ENCODE data around the gene KRTAP13-4. TPM values are rescaled to one million over a fixed set of nuclear protein-coding genes. Genes with fewer than 3 reads are reported as not detected.

KRTAP13-4 gene, protein sequence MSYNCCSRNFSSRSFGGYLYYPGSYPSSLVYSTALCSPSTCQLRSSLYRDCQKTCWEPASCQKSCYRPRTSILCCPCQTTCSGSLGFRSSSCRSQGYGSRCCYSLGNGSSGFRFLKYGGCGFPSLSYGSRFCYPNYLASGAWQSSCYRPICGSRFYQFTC
- total RNA-seq = not detected
- long read RNA-seq, donor 1 = 0 reads
- long read RNA-seq, donor 2 = 0 reads

DNA sequence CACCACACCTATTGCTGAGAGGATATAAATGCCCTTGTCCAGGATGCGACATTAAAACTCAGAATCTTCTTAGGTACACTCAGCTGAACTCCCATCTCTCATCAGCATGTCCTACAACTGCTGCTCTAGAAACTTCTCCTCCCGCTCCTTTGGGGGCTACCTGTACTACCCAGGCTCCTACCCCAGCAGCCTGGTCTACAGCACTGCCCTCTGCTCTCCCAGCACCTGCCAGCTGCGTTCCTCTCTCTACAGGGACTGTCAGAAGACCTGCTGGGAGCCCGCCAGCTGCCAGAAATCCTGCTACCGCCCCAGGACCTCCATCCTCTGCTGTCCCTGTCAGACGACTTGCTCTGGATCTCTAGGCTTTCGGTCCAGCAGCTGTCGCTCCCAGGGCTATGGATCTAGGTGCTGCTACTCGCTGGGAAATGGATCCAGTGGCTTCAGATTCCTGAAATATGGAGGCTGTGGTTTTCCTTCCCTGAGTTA lies at the start of gene KRTAP13-4:
Gene KRTAP13-4 (plus strand): TSS at position 51 of the 486 bp plus-strand sequence. CDS start 56 bp downstream, at position 107.
- intact Hi-C loops (cut with DNase I) = no loop called here
- no peak for DNase-seq (ENCODE audit: low spot score)

DNA sequence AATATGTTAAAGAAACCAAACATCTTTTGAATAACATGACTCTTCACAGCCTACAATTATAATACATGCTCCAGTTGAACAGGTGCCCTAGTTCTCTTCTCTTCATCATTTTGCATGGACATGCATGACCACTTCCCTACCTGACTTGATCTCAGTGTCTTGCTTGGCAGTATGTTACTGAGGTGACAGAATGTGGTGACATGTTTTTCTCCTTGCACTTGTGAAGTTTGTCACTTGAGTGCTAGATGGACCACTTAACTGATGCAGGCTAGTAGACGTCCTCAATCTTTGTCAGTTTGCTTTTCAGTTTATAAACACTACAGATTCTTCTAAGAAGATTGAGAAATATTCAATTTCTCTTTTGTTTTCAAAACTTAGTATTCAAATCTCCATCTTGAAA lies 47.8 kb upstream of the KRTAP13-4 start:
- intact Hi-C loops (cut with DNase I) = no loop called here
- no peak for DNase-seq (ENCODE audit: low spot score)

- intact Hi-C loops (cut with DNase I) = no loop called here
- no peak for DNase-seq (ENCODE audit: low spot score)
These were observed 38.5 kb upstream of the KRTAP13-4 start for GRCh38 chr21:30391492-30392025.

- intact Hi-C loops (cut with DNase I) = no loop called here
- no peak for DNase-seq (ENCODE audit: low spot score)
These were observed 34.3 kb upstream of the KRTAP13-4 start, which contains the start of gene KRTAP13-1 for GRCh38 chr21:30395731-30396130. KRTAP13-1 (plus strand) TSS chr21:30396031; CDS start chr21:30396087, 56 bp downstream.

DNA sequence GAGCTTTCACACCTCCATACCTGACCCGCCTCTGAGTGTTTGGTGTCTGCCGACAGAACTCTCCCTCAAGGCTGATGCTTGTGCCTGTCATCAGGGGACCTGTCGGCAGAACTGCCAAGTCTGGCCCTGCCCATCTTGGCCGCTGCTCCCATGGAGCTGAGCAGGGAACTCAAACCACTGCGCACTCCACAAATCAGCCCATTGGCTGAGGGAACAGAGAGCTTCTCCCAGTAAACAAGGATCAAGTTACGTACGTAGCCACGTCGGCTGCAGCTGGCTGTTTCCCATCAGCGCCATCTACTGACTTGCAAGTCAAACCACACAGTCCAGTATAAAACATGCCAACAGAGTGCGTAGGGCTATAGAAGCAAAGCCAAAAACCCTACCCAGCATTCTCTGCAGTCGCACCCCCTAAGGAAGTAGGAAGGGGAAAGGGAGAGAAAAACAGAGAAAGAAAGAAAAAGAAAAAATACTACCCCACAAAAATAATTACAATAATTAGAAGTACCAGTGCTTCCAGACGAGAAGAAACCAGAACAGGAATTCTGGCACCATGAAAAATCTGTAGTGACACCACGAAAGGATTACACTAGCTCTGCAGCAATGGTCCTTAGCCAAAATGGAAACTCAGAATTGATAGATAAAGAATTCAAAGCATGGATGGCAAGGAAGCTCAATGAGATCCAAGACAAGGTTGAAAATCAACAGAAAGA lies 21.1 kb upstream of the KRTAP13-4 start:
- intact Hi-C loops (cut with DNase I) = no loop called here
- no peak for DNase-seq (ENCODE audit: low spot score)

DNA sequence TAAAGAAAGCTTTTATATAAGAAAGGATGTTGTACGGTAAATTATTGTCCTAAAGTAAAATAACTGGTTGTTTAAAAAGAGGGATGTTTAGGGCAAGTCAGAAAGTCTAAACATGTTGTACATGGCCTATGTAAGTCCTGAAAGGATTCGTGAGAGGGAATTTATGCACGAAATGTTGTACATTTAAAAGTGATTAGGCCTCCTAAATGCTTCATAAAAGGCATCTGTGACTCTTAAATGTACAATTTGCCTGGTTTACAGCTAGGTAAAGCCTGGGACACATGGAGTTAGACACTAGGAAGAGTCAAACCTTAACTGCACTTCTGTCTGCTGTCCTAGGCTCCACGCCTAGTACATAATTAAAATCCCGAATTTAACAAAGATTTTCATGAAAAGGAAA lies 14.0 kb upstream of the KRTAP13-4 start:
- no peak for DNase-seq (ENCODE audit: low spot score)
- intact Hi-C loops (cut with DNase I) = no loop called here

DNA sequence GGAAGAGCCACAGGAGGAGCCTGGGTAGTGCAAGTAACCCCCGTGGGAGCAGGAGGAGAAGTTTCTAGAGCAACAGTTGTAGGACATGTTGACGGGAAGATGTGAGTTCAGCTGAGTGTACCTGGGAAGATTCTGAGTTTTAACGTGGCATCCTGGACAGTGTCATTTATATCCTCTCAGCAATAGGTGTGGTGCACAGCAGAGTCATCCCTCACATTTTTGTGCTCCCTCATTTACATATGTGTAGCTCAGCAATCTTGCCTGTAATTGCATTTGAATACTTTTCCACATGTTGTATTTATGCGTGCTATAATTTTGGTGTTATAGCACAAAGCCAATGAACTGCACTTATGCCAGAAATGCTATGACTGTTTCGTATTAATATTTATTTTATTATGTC lies 4.2 kb upstream of the KRTAP13-4 start, which contains the start of gene KRTAP13-3:
Gene KRTAP13-3 (minus strand): TSS at position 101 of the 400 bp plus-strand sequence. CDS start 14 bp downstream, at position 87.
- no peak for DNase-seq (ENCODE audit: low spot score)
- intact Hi-C loops (cut with DNase I) = no loop called here

DNA sequence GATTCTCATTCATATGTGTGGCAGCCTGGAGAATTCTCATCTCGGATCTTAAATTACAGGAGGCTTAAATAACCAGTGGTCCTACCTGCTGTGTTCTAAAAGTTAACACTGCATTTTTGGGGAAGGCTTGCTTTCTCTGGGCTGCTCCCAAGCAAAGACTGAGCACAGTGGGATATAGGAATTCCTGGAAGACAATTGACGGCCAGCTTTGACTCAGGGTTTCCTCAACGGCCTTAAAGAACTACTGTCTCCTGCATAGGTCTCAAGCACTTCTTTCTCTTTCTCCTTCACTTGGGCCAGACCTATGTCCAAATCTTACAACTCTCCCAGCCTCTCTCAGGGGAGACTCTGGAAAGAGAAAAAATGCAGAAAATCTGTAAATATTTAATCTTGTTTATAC lies 3.3 kb upstream of the KRTAP13-4 start:
- no peak for DNase-seq (ENCODE audit: low spot score)
- intact Hi-C loops (cut with DNase I) = no loop called here

GRCh38 chr21:30434033-30434631 lies 4.1 kb downstream of the KRTAP13-4 start:
- intact Hi-C loops (cut with DNase I) = no loop called here
- DNase-seq (ENCODE audit: low spot score) = no peak

DNA sequence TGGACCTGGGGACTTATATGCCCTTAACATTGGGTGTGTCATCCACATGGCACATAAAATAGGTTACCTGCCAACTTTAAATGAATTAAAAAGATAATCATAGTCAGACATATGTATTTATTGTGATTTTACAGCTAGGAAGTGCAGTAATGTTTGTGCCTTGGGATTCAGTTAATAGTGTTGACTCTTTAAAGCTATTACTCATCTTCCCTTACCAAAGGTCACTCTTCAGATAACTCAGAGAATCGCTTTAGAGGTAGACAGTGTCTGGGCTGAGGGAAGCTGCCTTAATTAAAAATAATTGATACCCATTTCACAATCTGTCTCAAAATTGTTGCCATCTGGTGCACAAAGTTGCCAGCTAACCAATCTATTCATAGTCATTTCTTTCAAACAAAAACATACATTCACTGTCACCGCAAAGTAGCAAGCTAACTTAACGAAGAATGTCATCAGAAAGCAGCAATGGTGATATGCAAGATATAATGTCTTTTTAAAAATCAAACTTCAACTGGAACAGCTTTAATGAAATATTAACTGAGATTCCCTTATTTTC lies 7.1 kb downstream of the KRTAP13-4 start:
- intact Hi-C loops (cut with DNase I) = no loop called here
- no peak for DNase-seq (ENCODE audit: low spot score)

GRCh38 chr21:30439975-30440374 lies 10.0 kb downstream of the KRTAP13-4 start, which contains the start of gene KRTAP15-1:
KRTAP15-1 (plus strand) TSS chr21:30440275; CDS start chr21:30440328, 53 bp downstream.
- intact Hi-C loops (cut with DNase I) = no loop called here
- no peak for DNase-seq (ENCODE audit: low spot score)

DNA sequence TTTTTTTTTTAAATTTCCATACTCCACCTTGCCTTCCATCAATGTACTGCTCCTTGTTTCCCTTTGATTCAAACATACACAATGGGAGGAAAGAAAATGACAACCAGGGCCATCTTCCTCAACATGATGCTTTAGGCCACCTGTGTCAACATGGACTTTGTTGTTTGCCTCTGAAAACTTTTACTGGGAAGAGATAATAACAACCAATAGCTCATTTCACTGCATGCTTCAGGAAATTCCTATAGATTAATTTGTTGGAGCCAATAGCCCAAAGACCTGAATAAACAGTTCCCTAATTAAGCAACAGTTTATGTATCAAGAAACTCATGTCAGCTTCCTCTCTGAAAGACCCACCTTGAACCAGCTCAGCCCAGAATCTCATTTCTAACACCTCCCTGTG lies 13.2 kb downstream of the KRTAP13-4 start:
- intact Hi-C loops (cut with DNase I) = no loop called here
- no peak for DNase-seq (ENCODE audit: low spot score)

- intact Hi-C loops (cut with DNase I) = no loop called here
- no peak for DNase-seq (ENCODE audit: low spot score)
These were observed 14.2 kb downstream of the KRTAP13-4 start for GRCh38 chr21:30444204-30444603.

GRCh38 chr21:30447056-30447455 lies 17.0 kb downstream of the KRTAP13-4 start:
- no peak for DNase-seq (ENCODE audit: low spot score)
- intact Hi-C loops (cut with DNase I) = no loop called here

DNA sequence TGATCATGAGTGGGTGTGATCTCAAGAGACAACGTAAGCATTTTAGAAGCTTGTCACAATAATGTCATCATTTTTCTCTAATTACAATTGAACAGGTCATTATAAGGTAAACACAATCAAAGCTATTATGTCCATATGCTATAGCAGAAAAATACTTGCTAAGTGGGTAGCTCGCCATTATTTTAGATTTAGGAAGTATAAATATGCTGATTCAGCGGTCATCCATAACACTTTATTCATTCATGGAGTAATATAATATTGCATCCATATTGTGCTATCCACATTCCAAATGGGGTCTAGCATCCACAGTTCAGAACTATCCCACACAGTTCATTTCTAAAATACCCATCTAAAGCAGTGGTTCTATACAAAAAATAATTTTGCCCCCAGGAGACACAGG lies 18.5 kb downstream of the KRTAP13-4 start:
- DNase-seq (ENCODE audit: low spot score) = no peak
- intact Hi-C loops (cut with DNase I) = no loop called here

DNA sequence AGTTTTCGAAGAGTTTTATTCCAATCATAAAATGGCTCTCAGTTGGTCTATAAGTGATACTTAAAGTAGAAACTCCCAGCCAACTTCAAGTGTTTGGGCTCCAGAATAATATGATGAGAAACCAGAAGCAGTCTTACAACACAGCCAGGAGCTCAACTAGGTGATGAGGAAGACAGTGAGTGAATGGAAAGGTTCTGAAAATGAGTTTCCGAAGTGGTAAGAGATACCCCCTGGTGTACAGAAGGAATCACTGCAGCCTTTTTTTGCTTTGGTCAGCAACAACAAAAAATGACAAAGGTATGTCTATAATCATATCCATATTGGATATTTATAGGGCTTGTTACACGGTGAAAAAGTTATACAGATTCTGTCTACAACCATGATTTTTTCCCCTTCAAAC lies 33.7 kb downstream of the KRTAP13-4 start:
- no peak for DNase-seq (ENCODE audit: low spot score)
- intact Hi-C loops (cut with DNase I) = no loop called here

DNA sequence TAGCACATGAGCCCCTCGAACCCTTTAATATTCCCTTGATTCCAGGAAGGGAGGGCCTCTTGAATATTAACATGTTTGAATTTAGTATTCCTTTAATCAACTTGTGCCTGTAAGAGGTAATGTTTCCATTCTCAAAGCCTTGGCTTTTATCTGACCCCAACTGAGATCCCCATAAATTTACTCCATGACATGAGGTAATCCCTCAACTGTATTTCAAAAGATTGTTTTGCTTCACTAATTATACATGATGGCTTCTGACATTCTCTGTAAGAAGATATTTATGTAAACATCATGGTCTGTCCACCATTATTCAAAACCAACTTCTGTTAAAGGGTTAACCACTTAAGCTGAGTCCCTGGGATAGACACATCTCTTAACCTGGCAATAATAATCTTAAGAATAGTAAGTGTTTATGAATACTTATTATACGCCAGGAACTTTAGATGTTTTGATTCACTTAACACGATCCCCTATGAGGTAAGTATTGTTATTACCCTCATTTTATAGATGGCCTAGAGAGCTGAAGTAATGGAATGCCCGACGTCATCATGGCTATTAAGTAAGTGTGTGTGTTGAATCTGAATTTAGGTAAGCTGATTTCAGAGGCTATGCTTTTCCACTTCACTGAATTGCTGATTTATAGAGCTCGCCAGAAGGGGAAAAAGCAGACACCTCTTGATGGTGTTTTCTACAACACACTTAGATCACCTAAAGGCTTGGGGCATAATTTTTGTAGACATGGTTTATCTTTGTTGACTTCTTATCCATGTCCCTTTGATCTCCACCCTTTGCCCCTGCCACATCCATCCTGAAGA lies 39.1 kb downstream of the KRTAP13-4 start:
- DNase-seq (ENCODE audit: low spot score) = no peak
- intact Hi-C loops (cut with DNase I) = no loop called here

DNA sequence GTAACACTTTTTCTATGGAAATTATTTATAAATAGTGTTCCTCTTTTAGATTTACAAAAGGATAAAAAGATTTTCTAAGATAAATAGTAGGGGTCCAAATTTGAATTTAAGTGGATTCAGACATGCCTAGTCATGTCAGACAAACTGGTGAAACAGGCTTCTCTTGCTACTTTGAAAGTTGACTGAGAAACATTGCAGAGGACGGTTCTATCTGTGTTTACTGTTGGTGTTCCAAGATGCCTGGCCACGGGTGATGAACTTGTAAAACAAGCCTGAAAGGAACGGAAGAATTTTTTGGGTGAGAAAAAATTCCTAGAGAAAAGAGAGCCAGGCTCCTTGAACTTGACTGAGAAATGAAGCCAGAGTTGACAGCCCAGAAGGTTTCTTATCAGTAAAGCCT lies 48.0 kb downstream of the KRTAP13-4 start:
- DNase-seq (ENCODE audit: low spot score) = no peak
- intact Hi-C loops (cut with DNase I) = no loop called here

- intact Hi-C loops (cut with DNase I) = no loop called here
- DNase-seq (ENCODE audit: low spot score) = no peak
These were observed 49.2 kb downstream of the KRTAP13-4 start for GRCh38 chr21:30479259-30479658.

Data from posterior vena cava (tissue), 2 donors.